ENCODE data around the gene OLA1.

DNA sequence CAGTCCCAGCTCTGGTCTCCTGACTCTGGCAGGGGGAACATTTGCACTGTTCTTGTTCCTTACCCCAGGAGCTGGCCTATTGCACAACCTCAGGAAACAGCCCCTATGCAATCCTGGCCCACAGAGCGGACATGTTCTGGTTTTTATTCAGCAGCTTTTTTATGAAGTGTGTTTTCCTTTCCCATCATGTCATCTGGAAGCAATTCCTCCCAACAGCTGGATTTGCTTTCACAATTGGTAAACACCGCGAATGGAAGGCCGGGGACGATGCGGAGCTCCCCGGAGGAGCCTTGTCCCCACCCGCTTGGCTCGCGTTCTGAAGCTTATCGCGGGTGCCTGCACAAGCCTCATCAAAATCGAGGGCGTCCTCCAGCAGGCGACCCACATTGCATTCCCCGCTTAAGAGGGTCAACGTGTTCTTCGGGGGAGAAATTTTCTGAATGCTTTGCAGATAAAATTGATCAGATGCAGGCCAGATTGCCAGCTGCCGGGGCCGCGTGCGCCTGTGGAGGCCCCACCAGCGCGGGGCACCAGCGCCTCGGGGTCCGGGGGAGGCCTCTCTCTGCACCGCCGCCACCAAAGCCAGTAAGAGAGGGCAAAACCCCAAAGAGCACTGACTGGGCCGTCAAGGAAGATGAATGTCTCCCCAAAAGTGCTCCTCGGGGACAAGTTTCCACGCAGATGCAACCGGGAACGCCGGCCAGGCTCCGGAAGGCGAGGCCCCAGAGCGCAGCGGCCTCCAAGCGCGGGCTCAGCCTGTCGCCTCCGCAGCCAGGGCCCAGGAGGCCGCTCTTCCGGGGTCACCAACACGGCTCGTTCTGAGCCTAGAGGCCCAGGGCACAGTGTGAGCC is 222.8 kb downstream of the OLA1 start:
- TF ChIP-seq POLR2AphosphoS5 (IDR thresholded peaks at IDR 0.05; ENCODE audit: low read depth, low read length) (no peak), SIN3A (IDR thresholded peaks at IDR 0.05; ENCODE audit: borderline replicate concordance, insufficient read depth, low read length) (peak; percentile 90; the same call in 1 of the 2 replicates), TAF1 (IDR thresholded peaks at IDR 0.05; ENCODE audit: borderline replicate concordance, insufficient read depth, low read length) (no peak)
- TF ChIP-seq, protein P1, sequence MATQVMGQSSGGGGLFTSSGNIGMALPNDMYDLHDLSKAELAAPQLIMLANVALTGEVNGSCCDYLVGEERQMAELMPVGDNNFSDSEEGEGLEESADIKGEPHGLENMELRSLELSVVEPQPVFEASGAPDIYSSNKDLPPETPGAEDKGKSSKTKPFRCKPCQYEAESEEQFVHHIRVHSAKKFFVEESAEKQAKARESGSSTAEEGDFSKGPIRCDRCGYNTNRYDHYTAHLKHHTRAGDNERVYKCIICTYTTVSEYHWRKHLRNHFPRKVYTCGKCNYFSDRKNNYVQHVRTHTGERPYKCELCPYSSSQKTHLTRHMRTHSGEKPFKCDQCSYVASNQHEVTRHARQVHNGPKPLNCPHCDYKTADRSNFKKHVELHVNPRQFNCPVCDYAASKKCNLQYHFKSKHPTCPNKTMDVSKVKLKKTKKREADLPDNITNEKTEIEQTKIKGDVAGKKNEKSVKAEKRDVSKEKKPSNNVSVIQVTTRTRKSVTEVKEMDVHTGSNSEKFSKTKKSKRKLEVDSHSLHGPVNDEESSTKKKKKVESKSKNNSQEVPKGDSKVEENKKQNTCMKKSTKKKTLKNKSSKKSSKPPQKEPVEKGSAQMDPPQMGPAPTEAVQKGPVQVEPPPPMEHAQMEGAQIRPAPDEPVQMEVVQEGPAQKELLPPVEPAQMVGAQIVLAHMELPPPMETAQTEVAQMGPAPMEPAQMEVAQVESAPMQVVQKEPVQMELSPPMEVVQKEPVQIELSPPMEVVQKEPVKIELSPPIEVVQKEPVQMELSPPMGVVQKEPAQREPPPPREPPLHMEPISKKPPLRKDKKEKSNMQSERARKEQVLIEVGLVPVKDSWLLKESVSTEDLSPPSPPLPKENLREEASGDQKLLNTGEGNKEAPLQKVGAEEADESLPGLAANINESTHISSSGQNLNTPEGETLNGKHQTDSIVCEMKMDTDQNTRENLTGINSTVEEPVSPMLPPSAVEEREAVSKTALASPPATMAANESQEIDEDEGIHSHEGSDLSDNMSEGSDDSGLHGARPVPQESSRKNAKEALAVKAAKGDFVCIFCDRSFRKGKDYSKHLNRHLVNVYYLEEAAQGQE (IDR thresholded peaks at IDR 0.05; ENCODE audit: insufficient read depth in 1 of 2, low read depth in 2 of 2, low read length in 2 of 2) = 0 out of 4 replicates have a peak, but pooled peaks of 1 of the 2 experiments have one; percentile 9

Measured in PFSK-1 (cell line).